Bone marrow (tissue), 2 donors: ENCODE measurements around the gene UBR2.
A peak's percentile ranks its signal among the peaks of the same experiment; 100 is the strongest.
"Not testable (repeated sequence)": the region's sequence is repeated elsewhere in the genome, so short reads cannot be mapped to it uniquely, and the experiment has no call there.

Experiments
- DNase-seq, 2 donors: peaks; one replicate each; lab custom pipeline; 2025; lab: John Stamatoyannopoulos, UW

UBR2 gene

DNA sequence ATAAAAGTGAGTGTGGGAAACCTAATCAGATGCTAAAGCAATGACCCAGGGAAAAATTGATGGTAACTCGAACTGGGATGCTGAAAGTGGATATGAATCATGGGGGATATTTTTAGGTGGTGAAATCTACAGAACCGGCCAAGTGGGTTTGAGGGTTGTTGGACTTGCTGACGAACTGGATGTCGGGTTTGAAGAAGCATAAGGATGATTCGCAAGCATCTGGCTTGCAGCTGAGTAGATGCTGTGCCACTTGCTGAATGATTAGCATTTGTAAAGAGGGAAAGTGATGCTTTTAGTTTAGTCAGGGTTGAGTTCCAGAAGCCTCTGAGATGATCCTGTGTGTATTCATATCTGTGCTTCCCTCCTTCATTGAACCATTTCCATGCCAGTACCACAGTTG, 54.9 kb downstream of the UBR2 start:
- no peak for DNase-seq

DNA sequence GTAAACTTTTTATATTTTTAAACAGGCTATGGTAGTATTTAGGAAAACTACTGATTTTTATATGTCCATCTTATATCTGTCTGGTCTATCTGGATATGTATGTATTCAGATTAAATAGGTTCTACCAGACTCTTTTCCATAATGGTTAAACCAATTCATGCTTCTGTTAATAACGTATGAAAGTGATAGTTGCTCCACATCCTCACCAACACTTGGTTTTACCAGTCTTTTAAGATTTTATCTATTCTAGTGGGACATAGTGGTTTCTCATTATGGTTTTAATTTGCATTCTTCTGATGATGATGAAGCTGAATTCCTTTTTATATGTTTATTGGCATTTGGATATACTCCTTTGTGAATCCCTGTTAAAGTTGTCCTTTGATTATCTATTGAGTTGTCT, 56.1 kb downstream of the UBR2 start:
- no peak for DNase-seq

DNA sequence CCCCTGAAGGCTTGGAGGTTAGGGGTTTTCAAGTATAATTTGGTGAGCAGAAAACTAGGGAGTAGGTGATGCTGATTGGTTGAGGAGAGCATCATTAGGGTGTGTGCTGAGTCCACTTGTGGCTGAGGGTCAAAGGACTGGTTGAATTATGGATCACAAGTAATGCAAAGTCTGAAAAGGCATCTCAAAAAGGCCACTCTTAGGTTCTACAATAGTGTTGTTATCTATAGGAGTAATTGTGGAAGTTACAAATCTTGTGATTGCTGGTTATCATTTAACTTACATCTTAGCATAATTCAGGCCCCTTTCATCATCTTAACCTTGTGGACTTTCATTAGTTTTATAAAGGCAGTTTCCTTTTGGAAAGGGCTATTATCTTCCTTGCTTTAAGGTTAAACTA, 60.8 kb downstream of the UBR2 start:
- DNase-seq = no peak

DNA sequence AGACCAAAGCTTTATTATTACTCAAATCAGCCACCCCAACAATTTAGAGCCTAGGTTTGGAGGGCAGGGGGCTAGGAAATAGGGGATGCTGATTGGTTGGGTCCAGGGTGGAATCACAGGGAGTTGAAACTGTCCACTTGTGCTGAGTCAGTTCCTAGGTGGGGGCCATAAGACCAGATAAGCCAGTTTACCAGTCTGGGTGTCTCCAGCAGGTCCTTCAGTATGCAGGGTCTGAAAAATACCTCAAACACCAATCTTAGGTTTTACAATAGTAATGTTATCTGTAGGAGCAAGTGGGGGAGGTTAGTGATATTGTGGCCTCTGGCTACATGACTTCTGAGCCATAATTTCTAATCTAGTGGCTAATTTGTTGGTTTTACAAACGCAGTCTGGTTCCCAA, 63.2 kb downstream of the UBR2 start:
- DNase-seq = no peak

DNA sequence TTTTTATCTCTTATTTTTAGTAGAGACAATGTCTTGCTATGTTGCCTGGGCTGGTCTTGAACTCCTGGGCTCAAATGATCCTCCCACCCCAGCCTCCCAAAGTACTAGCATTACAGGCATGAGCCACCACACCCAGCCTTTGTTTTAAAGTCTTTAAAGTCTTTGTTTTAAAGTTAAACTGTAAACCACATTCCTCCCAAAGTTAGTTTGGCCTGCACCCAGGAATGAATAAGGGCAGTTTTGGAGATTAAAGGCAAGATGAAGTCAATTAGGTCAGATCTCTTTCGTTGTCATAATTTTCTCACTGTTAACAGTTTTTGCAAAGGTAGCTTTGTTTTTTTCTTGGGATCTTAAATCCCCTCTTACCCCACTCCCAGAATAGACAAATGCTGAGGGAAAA, 63.8 kb downstream of the UBR2 start:
- DNase-seq = no peak

DNA sequence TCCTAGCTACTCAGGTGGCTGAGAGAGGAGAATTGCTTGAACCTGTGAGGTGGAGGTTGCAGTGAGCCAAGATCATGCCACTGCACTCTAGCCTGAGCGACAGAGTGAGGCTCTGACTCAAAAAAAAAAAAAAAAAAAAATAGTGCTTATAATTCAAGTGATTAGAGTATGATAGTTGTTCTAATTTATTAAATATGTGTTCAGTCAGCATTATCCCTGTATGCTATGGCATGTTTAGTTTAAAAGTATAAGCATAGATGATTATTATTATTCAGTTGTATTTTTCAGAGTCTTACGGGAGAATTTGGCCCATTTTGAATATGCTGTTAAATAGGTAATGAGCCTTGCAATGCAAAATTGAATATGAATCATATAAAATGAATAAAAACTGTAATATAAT, 64.8 kb downstream of the UBR2 start:
- DNase-seq = no peak

DNA sequence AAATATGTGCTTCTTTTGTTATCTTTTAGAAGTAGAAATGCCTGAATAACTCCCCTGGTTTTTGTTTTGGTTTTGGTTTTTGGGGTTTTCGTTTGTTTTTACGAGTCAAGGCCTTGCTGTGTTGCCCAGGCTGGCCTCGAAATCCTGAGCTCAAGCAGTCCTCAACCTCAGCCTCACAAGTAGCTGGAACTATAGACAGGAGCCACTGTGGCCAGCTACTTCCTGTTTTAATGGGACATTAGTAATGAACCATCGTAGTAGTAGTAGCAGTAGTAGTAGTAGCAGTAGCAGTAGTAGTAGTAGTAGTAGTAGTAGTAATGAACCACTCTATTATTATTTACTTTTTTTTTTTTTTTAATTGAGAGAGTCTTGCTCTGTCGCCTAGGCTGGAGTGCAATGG, 66.0 kb downstream of the UBR2 start:
- DNase-seq = no peak

DNA sequence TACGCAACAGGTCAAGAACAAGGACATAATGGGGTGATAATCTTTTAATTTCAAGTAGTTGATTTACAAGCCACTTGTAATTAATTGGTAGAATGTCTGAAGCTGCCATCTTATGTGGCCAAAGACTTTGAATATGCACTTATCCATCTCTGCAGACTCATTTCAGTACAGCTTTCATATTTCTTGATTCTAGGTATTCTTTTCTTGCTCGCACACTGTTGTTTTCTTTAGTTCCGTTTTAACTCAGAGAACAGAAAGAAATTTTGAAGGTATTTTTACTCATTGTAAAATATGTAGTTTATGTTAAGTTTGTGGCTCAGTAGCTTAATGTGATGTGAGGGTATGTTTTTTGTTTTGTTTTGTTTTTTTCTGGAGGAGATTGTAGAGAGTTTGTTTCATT, 73.9 kb downstream of the UBR2 start:
- DNase-seq = no peak

DNA sequence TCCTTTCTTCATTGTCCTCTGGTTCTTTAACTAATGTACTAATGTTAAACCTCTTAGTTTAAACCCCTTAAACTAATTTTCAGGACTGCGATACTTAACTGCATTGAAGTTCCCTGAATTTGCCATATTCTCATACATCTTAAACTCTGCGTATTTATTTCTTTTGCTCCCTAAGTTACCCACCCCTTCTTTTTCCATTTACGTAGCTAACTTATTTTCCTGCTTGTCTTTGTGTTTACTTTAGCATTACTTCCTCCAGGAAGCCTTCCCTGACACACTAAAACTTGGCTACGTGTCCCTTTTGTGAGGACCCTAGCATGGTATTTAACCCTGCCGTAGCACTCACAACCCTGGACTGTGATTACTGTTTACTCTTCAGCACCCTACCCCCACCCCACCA, 79.0 kb downstream of the UBR2 start:
- DNase-seq = no peak

DNA sequence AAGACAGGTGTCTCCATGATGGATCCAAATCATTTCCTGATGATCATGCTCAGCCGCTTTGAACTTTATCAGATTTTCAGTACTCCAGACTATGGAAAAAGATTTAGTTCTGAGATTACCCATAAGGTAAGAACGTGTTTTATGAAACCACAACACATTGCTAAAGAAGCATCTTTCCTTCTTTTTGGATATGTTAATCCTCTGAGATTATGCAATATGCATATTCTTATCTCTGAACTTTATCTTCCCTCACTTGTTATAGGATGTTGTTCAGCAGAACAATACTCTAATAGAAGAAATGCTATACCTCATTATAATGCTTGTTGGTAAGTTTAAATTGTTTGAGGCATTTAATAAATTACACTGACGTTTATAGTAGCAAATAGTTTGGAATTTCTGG, 80.4 kb downstream of the UBR2 start:
- DNase-seq = no peak

DNA sequence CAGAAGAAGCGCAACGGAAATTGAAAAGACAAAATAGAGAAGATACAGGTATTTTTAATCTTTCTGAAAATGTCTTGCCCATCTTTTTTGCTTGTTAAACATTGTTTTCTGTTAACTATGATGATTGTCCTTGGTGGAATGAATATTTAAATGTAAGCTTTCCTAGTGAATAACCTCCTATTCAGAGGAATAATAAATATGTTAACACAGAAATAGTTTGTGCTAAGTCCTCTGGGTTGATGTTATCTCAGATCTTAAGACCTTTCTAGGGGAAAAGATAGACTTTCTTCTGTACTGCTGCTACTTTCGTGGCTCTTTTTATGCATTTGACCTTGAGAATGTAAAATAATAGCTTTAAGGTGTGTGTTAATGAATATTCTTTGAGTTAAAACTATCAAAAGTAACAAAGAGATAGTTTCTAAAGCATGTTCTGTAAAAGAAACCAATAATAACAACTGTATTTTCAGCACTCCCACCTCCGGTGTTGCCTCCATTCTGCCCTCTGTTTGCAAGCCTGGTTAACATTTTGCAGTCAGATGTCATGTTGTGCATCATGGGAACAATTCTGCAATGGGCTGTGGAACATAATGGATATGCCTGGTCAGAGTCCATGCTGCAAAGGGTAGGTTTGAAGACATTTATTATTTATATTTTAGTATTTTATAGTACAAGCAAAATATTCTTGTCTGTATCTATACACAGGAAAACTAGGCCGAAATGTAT, 88.4 kb downstream of the UBR2 start:
- DNase-seq = no peak

DNA sequence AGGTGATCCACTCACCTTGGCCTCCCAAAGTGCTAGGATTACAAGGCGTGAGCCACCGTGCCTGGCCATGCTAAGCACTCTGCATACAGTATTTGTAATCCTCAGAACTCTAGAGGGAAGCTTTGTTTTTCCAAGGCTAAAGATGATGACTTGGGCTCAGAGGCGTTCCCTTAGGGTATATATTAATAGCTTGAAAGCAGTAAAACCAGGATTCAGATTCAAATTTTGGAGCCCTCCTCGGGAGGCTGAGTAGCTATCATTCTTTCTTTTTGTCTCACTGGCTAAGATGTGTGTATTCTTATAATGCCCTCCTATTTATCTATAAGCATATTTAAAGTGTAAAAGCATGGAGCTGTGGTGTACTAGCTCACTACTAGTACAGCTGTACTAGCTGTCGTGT, 90.0 kb downstream of the UBR2 start:
- DNase-seq = no peak

DNA sequence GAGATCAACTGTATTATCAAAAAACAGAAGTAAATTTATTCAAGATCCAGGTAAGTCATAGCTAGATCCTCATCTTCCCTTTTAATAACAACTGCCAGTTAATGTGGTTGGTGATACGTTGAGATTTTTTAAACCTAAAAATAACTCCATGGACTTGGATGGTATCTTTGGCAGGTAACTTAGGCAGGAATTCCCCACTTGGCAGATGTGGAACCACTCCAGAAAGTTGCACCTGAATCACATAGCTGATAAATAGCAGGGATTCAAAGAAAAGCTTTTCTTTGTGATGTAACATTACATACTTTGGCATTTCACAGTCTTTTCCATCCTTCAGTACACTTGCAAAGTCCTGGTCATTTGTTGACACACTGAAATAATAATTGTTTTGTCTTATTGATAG, 96.0 kb downstream of the UBR2 start:
- DNase-seq = no peak

DNA sequence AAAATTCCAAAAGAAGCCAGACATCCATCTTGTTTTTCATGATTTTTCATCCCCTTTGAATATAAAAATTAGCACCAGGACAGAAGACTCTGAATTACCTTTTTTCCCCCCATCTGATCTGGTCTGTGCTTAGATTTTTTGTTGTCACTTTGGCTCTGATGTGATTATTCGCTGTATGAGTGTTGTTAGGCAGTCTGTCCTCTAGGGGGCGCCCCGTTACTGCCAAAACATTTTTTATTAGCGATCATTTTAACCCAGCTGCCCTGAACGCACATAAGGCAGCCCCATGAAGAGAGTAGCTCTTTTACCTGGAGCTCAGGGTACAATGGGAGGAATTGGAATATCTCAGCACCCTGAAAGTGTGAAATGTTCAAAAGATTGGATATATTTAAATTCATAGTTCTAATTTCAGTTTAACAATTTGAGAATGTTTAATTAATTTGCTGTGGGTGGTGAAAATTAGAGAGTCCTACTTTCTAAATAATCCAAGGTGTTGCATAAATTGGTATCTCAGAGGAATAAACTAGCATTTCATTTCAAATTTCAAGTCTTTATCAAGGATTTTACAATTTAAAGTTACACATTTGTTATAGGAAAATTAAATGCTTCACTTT, 97.8 kb downstream of the UBR2 start:
- peak; percentile 42 to 58 for DNase-seq

DNA sequence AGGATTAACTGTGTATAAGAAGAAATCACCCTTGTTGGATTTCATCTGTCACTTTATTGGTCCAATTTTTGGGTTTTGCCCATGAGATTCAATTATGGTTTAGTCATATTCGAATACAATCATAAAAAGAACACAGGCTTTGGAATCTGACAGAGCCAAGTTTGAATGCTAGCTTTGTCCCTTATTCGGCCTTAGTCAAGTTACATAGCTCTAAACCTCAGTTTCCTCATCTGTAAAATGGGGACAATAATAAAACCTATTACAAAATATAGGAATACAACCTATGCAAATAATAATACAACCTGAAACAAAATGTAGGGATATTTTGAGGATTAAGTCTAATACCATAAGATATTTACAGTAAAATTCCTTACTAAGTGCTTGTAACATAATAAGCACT, 100.9 kb downstream of the UBR2 start:
- DNase-seq = no peak

DNA sequence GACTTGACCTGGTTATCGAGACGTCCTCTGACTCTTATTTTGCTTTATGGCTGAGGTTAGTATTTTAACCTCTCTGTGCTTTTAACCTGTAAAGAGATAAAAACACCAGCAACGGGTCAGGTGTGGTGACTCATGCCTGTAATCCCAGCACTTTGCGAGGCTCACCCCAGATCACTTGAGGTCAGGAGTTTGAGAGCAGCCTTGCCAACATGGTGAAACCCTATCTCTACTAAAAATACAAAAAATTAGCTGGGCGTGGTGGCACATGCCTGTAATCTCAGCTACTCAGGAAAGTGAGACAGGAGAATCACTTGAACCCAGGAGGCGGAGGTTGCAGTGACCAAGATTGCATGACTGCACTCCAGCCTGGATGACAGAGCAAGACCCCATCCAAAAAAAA, 110.5 kb downstream of the UBR2 start:
- DNase-seq = not testable (repeated sequence)

DNA sequence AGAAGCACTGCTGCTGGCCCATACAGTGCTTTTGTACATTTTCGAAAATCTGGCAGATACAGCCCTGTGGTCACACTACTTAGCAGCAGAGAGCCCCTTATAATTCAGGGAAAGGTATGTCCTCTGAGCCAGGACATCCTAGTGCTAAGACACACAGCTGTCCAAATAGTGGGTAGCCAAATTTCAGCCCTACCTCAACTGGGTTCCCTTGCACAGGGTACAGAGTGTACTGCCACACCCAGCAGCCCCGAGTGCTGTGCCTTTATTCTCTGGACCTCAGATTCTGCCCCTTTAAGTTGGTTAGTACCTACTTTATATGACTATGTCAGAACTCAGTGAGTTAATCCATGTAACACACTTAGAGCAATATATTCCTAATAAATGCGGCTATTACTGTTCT, 111.0 kb downstream of the UBR2 start:
- no peak for DNase-seq

DNA sequence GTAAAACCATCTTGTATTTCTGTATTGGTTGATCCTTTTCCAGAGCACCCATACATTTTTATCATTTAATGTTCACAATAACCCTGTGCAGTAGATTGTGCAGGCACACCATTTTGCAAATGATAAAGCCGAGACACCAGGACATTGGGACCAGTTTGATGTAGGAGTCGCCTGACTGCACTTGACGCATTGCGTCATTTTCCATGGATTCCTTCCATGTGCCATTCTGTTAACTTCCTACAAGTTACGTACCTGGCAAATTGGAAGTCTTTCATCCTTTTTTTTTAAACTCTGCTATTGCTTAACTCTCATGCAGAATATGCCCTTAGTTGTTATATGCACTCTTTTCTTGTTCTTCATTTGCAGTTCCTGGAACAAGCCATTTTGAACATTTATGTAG, 115.5 kb downstream of the UBR2 start:
- no peak for DNase-seq

DNA sequence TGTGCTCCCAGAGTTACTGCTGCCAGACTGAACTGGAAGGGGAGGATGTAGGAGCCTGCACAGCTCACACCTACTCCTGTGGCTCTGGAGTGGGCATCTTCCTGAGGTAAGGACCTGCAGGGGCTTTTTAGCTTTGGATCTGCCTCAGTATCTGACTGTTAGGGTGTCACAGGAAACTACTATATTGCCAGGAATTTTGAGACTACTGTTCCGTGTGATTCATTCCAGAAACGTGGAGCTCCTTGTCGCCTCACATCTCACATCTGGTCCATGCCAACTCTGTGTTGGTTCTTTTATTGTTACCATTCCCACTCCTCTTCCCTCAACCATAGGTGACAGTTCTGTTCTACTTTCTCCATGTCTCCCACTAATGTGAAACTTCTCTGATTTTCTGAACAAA, 124.5 kb downstream of the UBR2 start:
- no peak for DNase-seq

DNA sequence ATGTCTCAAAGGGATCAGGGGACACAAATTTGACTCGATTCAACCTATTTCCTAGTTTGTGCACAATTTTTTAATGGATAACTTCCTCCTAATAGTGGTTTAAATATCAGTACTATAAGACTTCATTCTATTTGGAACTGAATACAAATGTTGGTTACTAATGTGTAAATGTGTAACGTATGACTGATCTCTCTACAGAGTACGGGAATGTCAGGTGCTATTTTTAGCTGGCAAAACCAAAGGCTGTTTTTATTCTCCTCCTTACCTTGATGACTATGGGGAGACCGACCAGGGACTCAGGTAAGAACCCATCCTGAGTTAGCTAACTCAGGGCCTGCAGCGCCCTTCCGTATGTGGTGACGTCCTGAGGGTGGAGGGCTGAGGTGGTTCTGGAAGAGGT, 125.5 kb downstream of the UBR2 start:
- DNase-seq = no peak

DNA sequence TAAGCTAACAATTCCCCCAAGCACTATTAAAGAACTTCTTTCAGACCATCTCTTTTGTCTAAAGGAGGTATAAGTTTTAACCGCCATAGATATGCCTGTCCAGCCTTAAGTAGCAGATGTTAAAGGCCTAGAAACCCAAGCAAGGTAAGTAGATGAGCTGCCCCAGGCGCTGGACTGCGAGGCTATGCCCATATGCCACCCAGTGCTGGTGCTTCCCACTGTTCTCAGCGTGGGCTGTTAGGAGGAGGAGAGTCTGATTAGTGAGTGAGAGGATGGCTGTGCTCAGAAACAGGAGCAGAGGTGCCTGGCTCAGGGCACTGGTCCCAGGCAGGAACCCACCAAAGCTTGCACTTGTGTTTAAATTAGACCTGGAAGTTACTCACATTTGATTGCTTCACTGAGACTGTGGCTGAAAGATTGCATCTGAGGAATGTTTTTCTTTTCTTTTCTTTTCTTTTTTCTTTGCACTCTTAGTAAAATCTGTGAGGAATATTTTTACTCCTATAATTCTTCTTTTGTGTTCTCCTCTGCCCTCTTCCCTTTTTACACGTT, 126.4 kb downstream of the UBR2 start:
- DNase-seq = no peak

DNA sequence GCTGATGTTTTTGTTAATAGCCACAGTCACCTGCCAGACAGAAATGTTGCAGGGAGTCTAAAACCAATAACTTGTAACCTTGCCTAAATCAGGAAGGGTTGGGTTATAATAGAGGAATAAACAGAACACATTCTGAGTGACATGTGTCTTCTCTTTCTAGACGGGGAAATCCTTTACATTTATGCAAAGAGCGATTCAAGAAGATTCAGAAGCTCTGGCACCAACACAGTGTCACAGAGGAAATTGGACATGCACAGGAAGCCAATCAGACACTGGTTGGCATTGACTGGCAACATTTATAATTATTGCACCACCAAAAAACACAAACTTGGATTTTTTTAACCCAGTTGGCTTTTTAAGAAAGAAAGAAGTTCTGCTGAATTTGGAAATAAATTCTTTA, 127.0 kb downstream of the UBR2 start:
- no peak for DNase-seq

DNA sequence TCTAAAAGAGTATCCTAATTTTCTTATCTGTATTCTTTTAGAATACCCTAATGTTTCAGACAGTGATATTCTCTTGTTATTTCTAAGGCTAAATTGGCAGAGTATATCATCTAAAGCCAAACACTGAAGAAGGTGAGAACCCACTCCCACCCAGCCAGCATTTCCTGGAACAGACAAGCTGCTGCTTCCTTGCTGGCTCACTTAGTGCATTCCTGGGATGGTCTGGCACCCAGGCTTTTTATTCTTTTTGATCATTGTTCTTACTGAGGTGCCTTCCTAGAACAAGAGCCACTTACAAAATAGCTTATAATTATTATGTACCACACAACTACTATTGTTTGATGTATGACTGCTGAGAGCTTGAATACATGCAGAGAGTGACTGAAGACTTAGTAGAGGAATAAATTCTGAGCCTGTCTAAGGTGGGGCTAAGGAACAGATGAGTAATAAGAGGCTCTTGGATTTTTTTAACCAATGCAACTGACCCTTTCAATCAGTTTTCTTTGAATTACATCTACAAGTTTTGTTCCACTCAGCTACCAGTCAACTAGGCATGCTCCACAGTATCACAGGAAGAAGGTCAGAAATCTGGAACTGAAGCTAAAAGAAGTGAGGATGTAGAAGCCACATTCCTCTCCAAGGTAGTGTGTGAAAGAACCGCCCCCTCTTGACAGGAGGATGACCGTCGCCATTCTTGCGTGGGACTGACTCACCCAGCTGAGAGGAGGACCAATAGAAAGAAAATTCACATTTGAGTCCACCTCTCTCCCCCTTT, 128.5 kb downstream of the UBR2 start:
- no peak for DNase-seq
